RWPE1 (cell line): ENCODE results near the gene ST8SIA5.

Experiments used
- CTCF ChIA-PET: fragments of 350-600 bp; sonication (Branson Sonifier 250); formaldehyde crosslinking; extraction: SDS; loops from one replicate; lab custom pipeline; 2021; lab: Yijun Ruan, JAX
- POLR2A ChIA-PET: fragments of 400-600 bp; formaldehyde crosslinking; extraction: SDS; loops from one replicate; lab custom pipeline; 2020; ENCODE audit warnings: antibody characterized with exemption; ENCODE audit not compliant: low non-redundant PET; lab: Yijun Ruan, JAX
- DNase-seq: peaks from one replicate; pipeline ENCODE4 v3.0.0; 2012; ENCODE audit warnings: low spot score
- H3K27ac ChIP-seq: fragments of 450-650 bp; 2 replicates; pipeline ENCODE4 v1.5.1; 2017
- CTCF ChIP-seq: fragments of 450-650 bp; conservative IDR thresholded peaks from 2 replicates; pipeline ENCODE4 v1.5.1; 2017; ENCODE audit warnings: low read depth, mild to moderate bottlenecking

The ST8SIA5 gene

GRCh38 chr18:46660957-46661749, 95.7 kb downstream of the ST8SIA5 start:
- CTCF ChIA-PET = no interaction called here
- no peak for DNase-seq
- TF ChIP-seq CTCF = no peak
- H3K27ac ChIP-seq = no peak overlapping the region
- POLR2A ChIA-PET = no interaction called here

- no peak for DNase-seq
- CTCF ChIA-PET = interaction anchor here (0.6 kb wide), 1 partner anchor 254 kb away, joined by 3 read pairs; no protein-coding TSS in a partner anchor
- POLR2A ChIA-PET = no interaction called here
- TF ChIP-seq CTCF = no peak
- H3K27ac ChIP-seq = no peak overlapping the region
Observed at GRCh38 chr18:46659484-46659883, 97.4 kb downstream of the ST8SIA5 start.

GRCh38 chr18:46657115-46657955, 99.5 kb downstream of the ST8SIA5 start, which contains the start of gene LOXHD1:
Gene LOXHD1, minus strand, starts transcription at chr18:46657220. Its CDS starts 187 bp downstream, at chr18:46657033.
- no peak for DNase-seq

GRCh38 chr18:46656326-46657114, 100.3 kb downstream of the ST8SIA5 start:
- ChIA-PET CTCF (interaction anchor here (2.4 kb wide), 1 partner anchor 375 kb away, joined by 11 read pairs; no protein-coding TSS in a partner anchor), POLR2A (no interaction called here)
- H3K27ac ChIP-seq = no peak overlapping the region
- no peak for DNase-seq
- no peak for TF ChIP-seq CTCF

More at GRCh38 chr18:46657115-46657955, 99.5 kb downstream of the ST8SIA5 start, which contains the start of gene LOXHD1:
- no peak for TF ChIP-seq CTCF
- ChIA-PET CTCF (interaction anchor here (0.6 to 2.4 kb wide), 12 partner anchors 9 to 1898 kb away, joined by 3 to 11 read pairs (median 4); no protein-coding TSS in a partner anchor), POLR2A (no interaction called here)
- H3K27ac ChIP-seq = no peak within 1 kb of the TSS

GRCh38 chr18:46652372-46652771, 104.5 kb downstream of the ST8SIA5 start:
- DNase-seq = no peak
- CTCF ChIA-PET = no interaction called here
- POLR2A ChIA-PET = no interaction called here
- no peak for TF ChIP-seq CTCF
- no peak overlapping the region for H3K27ac ChIP-seq
